HG02759 (cell line): Measurements from ENCODE around the gene CCDC102A.
A peak's percentile ranks its signal among the peaks of the same experiment; 100 is the strongest.

Experiments used
- ATAC-seq: cut with Tn5 transposase; IDR thresholded peaks from one replicate; pipeline ENCODE4 v1.9.1; 2021; ENCODE audit warnings: mild to moderate bottlenecking, moderate library complexity; ENCODE audit not compliant: unreplicated experiment

The CCDC102A gene

DNA sequence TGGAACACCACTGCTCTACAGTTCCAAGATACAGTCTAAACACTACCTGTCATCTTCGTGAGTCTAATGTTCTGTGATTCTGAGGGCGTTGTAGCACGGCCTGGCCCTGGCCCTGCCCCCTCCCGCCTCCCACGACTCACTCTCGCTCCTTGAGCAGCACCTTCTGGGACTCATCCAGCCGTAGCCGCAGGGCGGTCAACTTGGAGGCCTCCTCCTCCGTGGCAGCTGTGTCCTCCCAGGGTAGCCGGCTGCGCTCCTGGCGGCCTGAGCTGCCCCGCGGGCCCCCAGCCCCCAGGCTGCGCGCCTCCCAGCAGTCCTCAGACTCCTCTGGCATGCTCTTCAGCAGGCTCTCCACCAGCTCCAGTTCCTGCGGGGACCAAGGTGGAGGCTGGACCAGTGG is 10.6 kb downstream of the CCDC102A start:
- no peak for ATAC-seq

DNA sequence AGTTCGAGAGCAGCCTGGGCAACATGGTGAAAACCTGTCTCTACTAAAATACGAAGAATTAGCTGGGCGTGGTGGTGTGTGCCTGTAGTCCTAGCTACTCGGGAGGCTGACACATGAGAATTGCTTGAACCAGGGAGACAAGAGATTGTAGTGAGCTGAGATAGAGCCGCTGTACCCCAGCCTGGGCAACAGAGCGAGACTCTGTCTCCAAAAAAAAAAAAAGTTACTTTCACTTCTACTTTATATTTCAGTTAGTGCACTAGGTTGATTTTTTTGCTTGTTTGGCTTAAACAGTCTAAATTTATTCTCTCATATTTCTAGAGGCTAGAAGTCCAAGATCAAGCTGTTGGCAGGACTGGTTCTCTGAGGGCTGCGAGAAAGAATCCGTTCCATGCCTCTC is 13.4 kb downstream of the CCDC102A start:
- ATAC-seq = no peak

DNA sequence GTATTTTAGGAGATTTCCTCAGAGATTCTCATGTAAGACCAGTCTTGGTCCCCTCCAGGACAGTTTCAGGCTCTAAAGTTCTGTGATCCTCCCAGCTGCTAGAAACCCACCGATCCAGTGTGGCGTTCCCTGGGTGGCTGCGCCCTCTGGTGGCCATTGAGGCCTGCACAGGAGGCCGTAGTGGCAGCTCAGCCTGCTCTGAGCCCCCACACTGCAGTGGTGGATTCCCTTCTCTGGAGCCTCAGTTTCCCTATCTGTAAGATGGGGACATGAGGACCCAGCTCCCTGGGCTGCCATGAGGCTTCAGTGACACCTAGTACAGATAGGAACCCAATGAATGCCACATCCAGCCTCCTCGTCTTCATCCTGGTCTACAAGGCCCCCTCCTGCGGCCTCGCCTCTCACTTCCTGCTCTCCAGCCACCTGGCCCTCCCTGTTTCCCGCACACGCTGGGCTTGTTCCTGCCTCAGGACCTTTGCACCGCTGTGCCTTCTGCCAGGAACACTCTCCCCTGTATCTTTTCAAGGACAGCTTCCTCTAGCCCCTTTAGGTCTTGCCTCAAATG is 16.5 kb downstream of the CCDC102A start:
- peak; percentile 72 for ATAC-seq

- ATAC-seq = no peak
These were observed 17.4 kb downstream of the CCDC102A start for GRCh38 chr16:57518922-57519321.

DNA sequence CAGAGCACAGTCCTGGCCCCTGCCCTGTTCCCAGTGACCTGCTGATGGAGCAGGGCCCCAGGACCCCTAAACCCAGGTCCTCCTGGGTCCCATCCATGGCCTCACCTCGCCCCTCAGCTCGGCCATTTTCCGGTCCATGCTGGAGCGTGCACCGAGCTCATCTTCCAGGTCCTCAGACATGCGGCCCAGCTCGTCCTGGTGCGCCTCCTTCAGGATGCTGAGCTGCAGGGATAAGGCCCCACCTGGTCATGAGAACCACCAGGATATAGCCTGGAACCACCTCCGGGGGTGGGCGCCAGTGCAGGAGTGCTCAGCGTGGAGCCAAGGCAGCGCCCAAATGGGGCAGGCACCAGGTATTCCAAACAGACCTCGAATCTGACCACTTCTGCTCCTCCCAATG is 17.9 kb downstream of the CCDC102A start:
- ATAC-seq = no peak

GRCh38 chr16:57517397-57518367 is 18.7 kb downstream of the CCDC102A start:
- ATAC-seq = no peak

GRCh38 chr16:57516773-57517172 is 19.6 kb downstream of the CCDC102A start:
- ATAC-seq = no peak

- no peak for ATAC-seq
These were observed 20.1 kb downstream of the CCDC102A start for GRCh38 chr16:57516176-57516725.

GRCh38 chr16:57514791-57515600 is 21.4 kb downstream of the CCDC102A start:
- no peak for ATAC-seq

GRCh38 chr16:57514371-57514770 is 22.0 kb downstream of the CCDC102A start:
- no peak for ATAC-seq

- ATAC-seq = no peak
These were observed 22.8 kb downstream of the CCDC102A start for GRCh38 chr16:57513371-57514102.

GRCh38 chr16:57512296-57513001 is 23.9 kb downstream of the CCDC102A start:
- no peak for ATAC-seq

GRCh38 chr16:57510016-57510871 is 26.1 kb downstream of the CCDC102A start:
- ATAC-seq = no peak

DNA sequence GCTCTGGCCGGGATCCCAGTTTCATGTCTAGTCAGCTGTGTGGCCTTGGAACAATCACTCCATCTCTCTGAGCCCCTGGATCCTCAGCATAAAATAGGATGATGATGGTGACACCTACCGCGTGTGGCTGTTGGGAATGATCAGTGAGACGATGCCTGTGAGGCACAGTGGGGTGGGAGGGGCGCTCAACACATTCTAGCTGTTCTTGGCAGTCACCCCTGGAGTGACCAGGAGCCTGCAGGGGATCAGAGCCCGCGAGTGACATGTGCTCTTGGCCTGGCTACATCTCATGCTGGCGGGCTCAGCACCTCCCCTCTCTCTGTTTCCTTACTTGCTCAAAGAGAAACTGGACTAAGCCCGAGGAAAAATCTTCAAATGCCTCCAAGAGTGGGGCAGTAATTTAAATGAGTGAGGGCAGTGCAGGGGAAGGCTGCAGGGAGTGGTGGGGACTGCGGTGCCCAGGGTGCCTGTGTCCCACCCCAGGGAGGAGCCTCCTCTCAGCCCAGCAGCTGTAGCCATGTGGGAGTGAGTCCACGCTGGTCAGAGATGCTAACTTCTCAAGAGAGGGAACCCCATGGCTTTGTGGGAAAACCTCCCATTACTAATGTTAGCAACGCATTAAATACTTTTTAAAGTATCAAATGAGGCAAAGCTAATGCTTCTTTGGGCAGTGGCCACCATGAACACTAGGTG is 27.0 kb downstream of the CCDC102A start:
- ATAC-seq = no peak

- ATAC-seq = no peak
These were observed 28.3 kb downstream of the CCDC102A start for GRCh38 chr16:57508035-57508425.

- no peak for ATAC-seq
These were observed 29.0 kb downstream of the CCDC102A start for GRCh38 chr16:57507136-57508034.

DNA sequence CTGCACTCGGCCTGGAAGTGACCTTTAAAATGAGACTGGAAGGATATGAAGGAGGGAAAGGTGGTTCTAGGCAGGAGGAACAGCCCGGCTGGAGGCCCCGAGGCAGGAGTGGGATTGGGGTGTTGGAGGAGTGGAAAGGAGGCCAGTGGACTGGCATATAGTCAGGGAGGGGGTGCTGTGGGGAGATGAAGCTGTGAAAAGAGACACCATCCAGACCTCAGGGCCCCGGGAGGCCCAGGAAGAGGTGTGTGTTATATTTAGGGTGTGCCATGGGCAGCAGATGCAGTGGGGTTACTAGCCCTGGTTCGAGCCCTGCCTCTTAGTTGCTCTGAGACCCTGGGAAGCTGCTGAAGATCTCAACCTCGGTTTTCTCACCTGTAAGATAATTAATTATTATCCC is 31.2 kb downstream of the CCDC102A start:
- ATAC-seq = no peak
